B cell (primary cell): ENCODE measurements around the gene THRB. TPM values are rescaled to one million over a fixed set of nuclear protein-coding genes. Genes with fewer than 3 reads are reported as not detected.

ENCODE experiments used
- ATAC-seq: fragments of 200-7000 bp; cut with Tn5 transposase; one replicate; pipeline ENCODE4 v1.10.0; 2021; ENCODE audit warnings: low read depth, mild to moderate bottlenecking, moderate number of reproducible peaks, moderate library complexity
- CTCF ChIA-PET: fragments of 350-600 bp; sonication (Branson Sonifier 250); formaldehyde crosslinking; loops from one replicate; lab custom pipeline; 2021; ENCODE audit warnings: antibody characterized with exemption, inconsistent platforms; lab: Charles Lee
- POLR2A ChIA-PET: fragments of 350-600 bp; sonication (Branson Sonifier 250); formaldehyde crosslinking; loops from one replicate; lab custom pipeline; 2021; ENCODE audit warnings: antibody characterized with exemption; lab: Charles Lee
- DNase-seq: peaks from one replicate; pipeline ENCODE4 v3.0.0; 2013
- H2AFZ ChIP-seq: 2 replicates; pipeline ENCODE4 v1.6.1; 2012; ENCODE audit warnings: mild to moderate bottlenecking, low read depth, low read length; ENCODE audit not compliant: insufficient read depth, poor library complexity, severe bottlenecking
- H3K27ac ChIP-seq, 2 donors: 1 replicate in 1 of 2; 2 replicates in 1 of 2; pipeline ENCODE4 v1.5.1; 2012 to 2013; ENCODE audit warnings: low read length in 2 of 2, mild to moderate bottlenecking in 2 of 2, moderate library complexity in 1 of 2
- H3K27me3 ChIP-seq, 4 experiments: fragments of 200-600 bp in 1 of 4; sonication (generic) in 1 of 4; replicated peaks in 1 of 4; 1 replicate in 2 of 4; 2 replicates in 2 of 4; pipeline versions ENCODE4 v1.6.1 to v1.7.0; 2013 to 2016; ENCODE audit warnings: low read length in 3 of 4, mild to moderate bottlenecking in 2 of 4, mixed read lengths in 1 of 4, moderate library complexity in 1 of 4; ENCODE audit not compliant: insufficient read depth in 4 of 4, control insufficient read depth in 3 of 4; ENCODE audit errors: control extremely low read depth in 1 of 4
- H3K36me3 ChIP-seq, 2 experiments: replicated peaks in 1 of 2; 1 replicate in 1 of 2; 2 replicates in 1 of 2; pipeline versions ENCODE4 v1.6.1 to v1.7.1; 2013; ENCODE audit warnings: low read length in 1 of 2; ENCODE audit not compliant: insufficient read depth in 2 of 2, control insufficient read depth in 1 of 2; ENCODE audit errors: control extremely low read depth in 1 of 2, extremely low read depth in 1 of 2
- H3K4me1 ChIP-seq, 2 donors: fragments of 200-600 bp in 1 of 2; sonication (generic) in 1 of 2; 1 replicate in 1 of 2; 2 replicates in 1 of 2; pipeline versions ENCODE4 v1.5.1 to v1.6.1; 2013 to 2017; ENCODE audit warnings: low read length in 2 of 2; ENCODE audit not compliant: control insufficient read depth in 2 of 2, insufficient read depth in 2 of 2
- H3K4me2 ChIP-seq: replicated peaks from 2 replicates; pipeline ENCODE3; 2012; ENCODE audit warnings: mild to moderate bottlenecking, low read depth, low read length; ENCODE audit not compliant: poor library complexity, severe bottlenecking
- H3K4me3 ChIP-seq, 5 experiments: fragments of 200-600 bp in 1 of 5; sonication (generic) in 1 of 5; 1 replicate in 3 of 5; 2 replicates in 2 of 5; pipeline versions ENCODE4 v1.5.1 to v1.7.0; 2011 to 2016; ENCODE audit warnings: low read length in 4 of 5, mild to moderate bottlenecking in 4 of 5, low read depth in 2 of 5, control low read depth in 1 of 5, moderate library complexity in 1 of 5; ENCODE audit not compliant: insufficient read depth in 1 of 5; ENCODE audit errors: control extremely low read depth in 1 of 5, extremely low read depth in 1 of 5
- H3K79me2 ChIP-seq: fragments of 200-600 bp; sonication (generic); one replicate; pipeline ENCODE4 v1.6.0; 2016; ENCODE audit warnings: low read length; ENCODE audit not compliant: control insufficient read depth, insufficient read depth
- H3K9ac ChIP-seq: fragments of 200-600 bp; sonication (generic); 2 replicates; pipeline ENCODE4 v1.6.1; 2017; ENCODE audit warnings: mild to moderate bottlenecking, low read length, moderate library complexity
- H3K9me3 ChIP-seq, 3 donors: one replicate each; pipeline versions ENCODE4 v1.6.1 to v1.7.1; 2013; ENCODE audit warnings: low read length in 2 of 3; ENCODE audit not compliant: control insufficient read depth in 2 of 3, insufficient read depth in 1 of 3; ENCODE audit errors: control extremely low read depth in 1 of 3
- H4K20me1 ChIP-seq: 2 replicates; pipeline ENCODE4 v1.6.0; 2012; ENCODE audit warnings: mild to moderate bottlenecking, low read length; ENCODE audit not compliant: insufficient read depth, control insufficient read depth, poor library complexity, severe bottlenecking
- H3K27ac Mint-ChIP-seq: one replicate; pipeline ENCODE4 v1.8.0; 2021; ENCODE audit warnings: mixed read lengths
- H3K27me3 Mint-ChIP-seq: one replicate; pipeline ENCODE4 v1.8.0; 2021; ENCODE audit warnings: mixed read lengths
- H3K4me1 Mint-ChIP-seq: one replicate; pipeline ENCODE4 v1.8.0; 2021; ENCODE audit warnings: mixed read lengths
- H3K4me3 Mint-ChIP-seq: one replicate; pipeline ENCODE4 v1.8.0; 2021; ENCODE audit warnings: mixed read lengths
- H3K9me3 Mint-ChIP-seq: one replicate; pipeline ENCODE4 v1.8.0; 2022; ENCODE audit warnings: mixed read lengths; ENCODE audit not compliant: insufficient read depth
- CTCF ChIP-seq: fragments of 200-600 bp; IDR thresholded peaks from one replicate; pipeline ENCODE4 v1.8.0; 2022; ENCODE audit warnings: antibody characterized with exemption, mild to moderate bottlenecking
- EZH2 ChIP-seq: IDR thresholded peaks from 2 replicates; pipeline ENCODE4 v1.6.1; 2012; ENCODE audit warnings: borderline replicate concordance, low read depth, mild to moderate bottlenecking, moderate library complexity, low read length; ENCODE audit not compliant: insufficient read depth, poor library complexity, severe bottlenecking
- WGBS: methylation state at CpG from one replicate; pipeline ENCODE4 v1.1.5; 2013; ENCODE audit warnings: missing lambda C conversion rate; ENCODE audit not compliant: insufficient coverage; 5-methylcytosine and 5-hydroxymethylcytosine counted together
- intact Hi-C: fragments of 100-400 bp; cut with micrococcal nuclease; formaldehyde crosslinking; loops from one replicate; pipeline ENCODE4 v1.10.0; 2022
- polyA plus RNA-seq: library from polyadenylated mRNA; depleted of rRNA; stranded (reverse); fragments of >200 nt; gene quantifications from 2 replicates; pipeline ENCODE4 v1.2.3, GENCODE V29; 2012
- total RNA-seq, 2 donors: library from RNA; stranded (reverse); fragments of 120-200 nt in 1 of 2; gene quantifications; 1 replicate in 1 of 2; 2 replicates in 1 of 2; pipeline versions ENCODE4 v1.2.3 to v1.2.4, GENCODE V29; 2013 to 2022

THRB gene
- total and polyA plus RNA-seq, 2 donors (not counting 1 experiment from before 2014, with no cell fraction given): 0.86 to 1.8 TPM

GRCh38 chr3:24232784-24233183, 261.9 kb downstream of the THRB start:
- Histone ChIP-seq H3K36me3 (no peaks in the 10 kb centered on the region), H4K20me1 (no peaks in the 10 kb centered on the region), H3K4me1 (no peaks in the 10 kb centered on the region), H2AFZ (no peak overlapping the region), H3K27ac (no peak overlapping the region), H3K9ac (no peak overlapping the region), H3K79me2 (no peaks in the 10 kb centered on the region), H3K4me2 (no peak overlapping the region), H3K9me3 (no peaks in the 10 kb centered on the region), H3K4me3 (no peak overlapping the region), H3K27me3 (no peaks in the 10 kb centered on the region)
- DNase-seq (no peak), ATAC-seq (no peak)
- H3K9me3 Mint-ChIP-seq: no peaks in the 10 kb centered on the region
- H3K4me1 Mint-ChIP-seq: peaks cover 4% of the 10 kb centered on the region
- peaks cover 3% of the 10 kb centered on the region for H3K27me3 Mint-ChIP-seq
- no CpG with 5 or more reads among the region's 1 CpG for WGBS
- POLR2A ChIA-PET: no interaction called here
- CTCF ChIA-PET: interaction anchor here (0.5 to 12.2 kb wide), 3 partner anchors 47 to 343 kb away, joined by 4 to 92 read pairs (median 8); no protein-coding TSS in a partner anchor
- H3K27ac Mint-ChIP-seq: no peak overlapping the region
- no peak for TF ChIP-seq EZH2
- TF ChIP-seq CTCF: no peak
- H3K4me3 Mint-ChIP-seq: no peak overlapping the region
- intact Hi-C loops: no loop called here

DNA sequence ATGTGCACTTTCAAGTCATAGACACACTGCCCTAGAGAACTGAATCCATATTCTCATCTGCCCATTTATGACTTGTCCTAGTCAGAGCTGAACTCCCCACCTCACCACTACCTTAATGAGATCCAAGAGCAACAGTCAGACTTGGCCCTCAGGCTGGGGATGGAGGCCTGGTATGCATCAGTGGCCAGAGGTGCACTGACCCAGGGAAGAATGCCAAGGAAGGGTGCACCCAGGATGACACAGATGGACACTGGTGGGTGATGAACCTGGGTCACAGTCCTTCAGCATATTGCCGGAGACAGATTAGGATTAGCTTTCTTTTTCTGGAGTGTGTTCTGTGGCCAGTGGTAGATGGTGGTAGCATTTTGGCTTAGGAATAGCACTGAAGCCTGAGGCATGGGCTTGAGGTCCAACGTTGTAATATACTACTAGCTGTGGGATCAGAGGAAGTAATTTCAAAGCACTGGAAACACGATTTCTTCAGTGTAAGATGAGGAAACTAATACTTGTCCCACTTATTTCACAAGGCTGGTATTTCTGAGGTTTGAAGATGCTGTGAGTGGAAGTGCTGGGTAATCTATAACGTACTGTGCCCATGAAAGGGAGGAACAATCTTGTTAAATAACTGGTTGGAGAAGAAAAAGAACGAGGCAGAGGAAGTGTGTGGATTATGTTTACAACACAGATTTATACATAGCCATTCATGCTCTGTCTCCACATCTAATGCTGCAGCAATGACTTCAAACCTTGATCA, 265.0 kb downstream of the THRB start:
- Histone ChIP-seq H4K20me1 (no peaks in the 10 kb centered on the region), H3K4me3 (no peak overlapping the region), H3K9me3 (no peaks in the 10 kb centered on the region), H3K4me2 (no peak overlapping the region), H3K27me3 (no peaks in the 10 kb centered on the region), H3K27ac (no peak overlapping the region), H3K4me1 (peaks cover 6 to 7% of the 10 kb centered on the region in 2 donors), H3K36me3 (no peaks in the 10 kb centered on the region), H2AFZ (no peak overlapping the region), H3K9ac (no peak overlapping the region), H3K79me2 (no peaks in the 10 kb centered on the region)
- DNase-seq (no peak), ATAC-seq (no peak)
- Mint-ChIP-seq H3K9me3 (no peaks in the 10 kb centered on the region), H3K4me1 (peaks cover 9% of the 10 kb centered on the region), H3K27ac (no peak overlapping the region), H3K27me3 (peaks cover 3% of the 10 kb centered on the region), H3K4me3 (no peak overlapping the region)
- 50% methylated on average over 2 of the region's 5 CpGs for WGBS
- CTCF ChIA-PET: interaction anchor here (1.3 kb wide), 1 partner anchor 341 kb away, joined by 3 read pairs; no protein-coding TSS in a partner anchor
- intact Hi-C loops: no loop called here
- POLR2A ChIA-PET: no interaction called here
- TF ChIP-seq CTCF (no peak), EZH2 (no peak)
